GM19395 (cell line): Measurements from ENCODE around the gene HTR5A.

Source experiments
- ATAC-seq: cut with Tn5 transposase; IDR thresholded peaks from one replicate; pipeline ENCODE4 v1.9.1; 2021; ENCODE audit warnings: mild to moderate bottlenecking, moderate library complexity; ENCODE audit not compliant: unreplicated experiment

The HTR5A gene

DNA sequence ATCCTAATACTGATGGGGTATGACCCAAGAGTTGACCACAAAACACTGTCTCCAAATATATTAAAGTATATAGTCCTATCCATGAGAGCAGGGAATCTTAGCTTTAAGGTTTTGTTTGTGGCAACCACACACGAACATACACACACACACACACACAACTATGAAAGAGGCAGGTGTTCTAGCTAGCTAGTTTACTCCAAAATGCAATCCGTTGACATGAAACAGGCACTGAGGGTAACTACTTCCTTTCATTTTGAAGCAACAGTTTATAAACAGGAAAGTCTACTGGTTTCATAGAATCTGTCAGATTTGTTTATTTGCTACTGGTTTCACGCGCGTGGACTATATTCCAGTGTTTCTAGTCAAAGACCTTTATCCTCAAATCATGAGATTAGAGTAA is 14.8 kb downstream of the HTR5A start:
- ATAC-seq: no peak

DNA sequence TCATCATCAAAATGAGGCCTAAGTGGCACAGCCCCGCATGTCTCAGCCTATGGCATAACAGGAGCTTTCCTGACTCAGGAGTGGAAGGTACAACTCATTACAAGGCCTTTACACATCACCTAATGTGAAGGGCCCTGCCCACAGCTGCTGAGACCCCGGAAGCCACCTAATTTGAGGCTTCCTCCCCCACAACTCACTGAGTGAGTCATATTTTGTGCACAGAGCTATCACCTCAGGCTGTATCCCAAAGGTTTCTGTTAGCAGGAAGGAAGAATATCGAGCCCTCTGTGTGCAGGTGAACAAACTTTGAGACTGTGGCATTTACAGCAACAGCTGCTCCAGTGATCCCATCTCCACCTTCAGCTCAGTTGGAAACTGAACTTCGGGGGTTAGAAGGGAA is 20.6 kb downstream of the HTR5A start:
- ATAC-seq: no peak

DNA sequence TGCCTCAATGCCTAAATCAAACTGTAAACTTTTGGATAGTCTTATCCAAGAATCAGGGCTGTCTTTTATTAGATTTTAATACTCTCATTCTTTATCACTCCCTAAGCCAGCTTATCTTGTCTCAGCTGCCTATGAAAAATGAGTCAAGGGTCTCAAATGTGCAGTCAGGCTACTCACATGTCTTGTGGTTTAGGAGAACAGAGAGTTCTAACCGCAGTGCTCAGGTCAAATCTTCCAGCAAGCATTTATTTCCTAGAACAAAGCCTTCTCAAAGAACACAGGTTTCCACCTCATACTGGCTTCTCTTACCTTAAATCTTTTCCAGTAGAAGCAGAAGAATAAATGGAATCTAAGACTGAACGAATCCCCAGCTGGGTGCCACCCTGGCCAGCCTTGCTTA is 23.5 kb downstream of the HTR5A start:
- no peak for ATAC-seq

DNA sequence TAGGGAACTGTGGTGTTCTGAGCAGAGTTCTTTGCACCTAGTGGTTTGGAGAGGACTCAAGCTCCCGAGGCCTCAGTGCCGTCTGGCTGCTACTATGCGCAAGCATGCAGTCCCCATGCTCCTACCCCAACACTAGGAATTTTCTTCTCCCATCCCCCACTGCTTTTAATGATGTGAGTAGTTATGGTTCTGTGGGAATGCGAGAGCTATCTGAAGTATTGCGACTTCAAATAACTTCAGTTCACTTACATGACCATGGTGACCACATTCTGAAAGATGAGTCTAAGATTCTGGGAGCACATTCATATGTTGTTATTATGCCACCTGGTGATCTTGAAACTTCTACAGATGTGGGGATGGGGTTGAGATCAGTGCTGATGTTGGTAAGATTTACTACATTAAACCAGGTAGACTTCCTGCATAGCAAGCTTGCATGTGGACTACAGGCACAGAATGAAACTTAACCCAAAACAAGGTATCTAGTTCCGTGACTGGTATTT is 24.6 kb downstream of the HTR5A start:
- ATAC-seq: no peak

DNA sequence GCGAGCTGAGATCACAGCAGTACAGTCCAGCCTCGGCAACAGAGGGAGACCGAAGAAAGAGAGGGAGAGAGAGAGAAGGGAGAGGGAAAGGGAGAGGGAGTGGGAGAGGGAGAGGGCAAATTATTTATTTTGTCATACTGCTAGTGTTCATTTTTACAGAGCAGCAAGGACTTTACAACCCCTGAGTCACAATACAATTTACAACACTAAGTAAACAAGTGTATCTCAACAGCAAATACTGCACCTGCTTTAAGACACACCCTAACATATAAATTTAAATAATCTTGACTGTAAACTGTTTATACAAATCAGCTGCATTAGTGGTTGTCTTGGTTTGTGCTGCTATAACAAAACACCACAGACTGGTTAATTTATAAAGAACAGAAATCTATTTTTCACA is 27.2 kb downstream of the HTR5A start:
- no peak for ATAC-seq

DNA sequence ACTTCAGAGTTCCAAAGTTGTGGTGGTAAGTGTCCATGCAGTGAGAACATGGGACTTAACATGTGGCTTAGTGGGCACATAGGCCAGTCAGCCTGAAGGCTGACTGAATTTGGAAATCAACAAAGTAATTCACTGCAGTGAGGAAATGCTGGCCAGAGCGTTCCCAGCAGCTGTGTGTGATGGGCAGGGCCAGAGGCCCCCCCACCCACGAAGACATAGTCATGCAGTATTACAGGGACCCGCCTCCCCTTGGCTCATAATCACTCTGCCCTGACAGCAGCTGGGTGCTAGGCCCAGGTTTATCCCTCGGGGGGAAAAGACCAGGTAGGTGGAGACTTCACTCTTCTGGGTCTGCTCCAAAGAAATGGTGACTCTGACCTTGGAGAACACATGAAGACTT is 33.7 kb downstream of the HTR5A start:
- no peak for ATAC-seq

DNA sequence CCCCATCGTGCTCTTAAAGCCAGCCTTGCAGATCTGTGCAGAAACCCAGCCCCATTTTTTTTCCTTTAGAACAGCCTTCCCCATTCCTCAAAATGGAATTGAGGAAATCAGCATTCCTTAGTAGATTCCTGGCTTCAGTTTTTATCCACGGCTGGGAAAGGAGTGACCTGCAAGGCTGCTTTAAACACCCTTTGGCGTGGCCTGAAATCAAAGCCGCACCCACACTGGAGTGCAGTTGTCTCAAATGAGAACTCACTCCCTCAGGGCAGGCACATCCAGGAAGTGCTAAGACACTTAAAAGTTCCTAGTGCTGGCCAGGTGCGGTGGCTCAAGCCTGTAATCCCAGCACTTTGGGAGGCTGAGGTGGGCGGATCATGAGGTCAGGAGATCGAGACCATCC is 34.8 kb downstream of the HTR5A start:
- ATAC-seq: no peak

DNA sequence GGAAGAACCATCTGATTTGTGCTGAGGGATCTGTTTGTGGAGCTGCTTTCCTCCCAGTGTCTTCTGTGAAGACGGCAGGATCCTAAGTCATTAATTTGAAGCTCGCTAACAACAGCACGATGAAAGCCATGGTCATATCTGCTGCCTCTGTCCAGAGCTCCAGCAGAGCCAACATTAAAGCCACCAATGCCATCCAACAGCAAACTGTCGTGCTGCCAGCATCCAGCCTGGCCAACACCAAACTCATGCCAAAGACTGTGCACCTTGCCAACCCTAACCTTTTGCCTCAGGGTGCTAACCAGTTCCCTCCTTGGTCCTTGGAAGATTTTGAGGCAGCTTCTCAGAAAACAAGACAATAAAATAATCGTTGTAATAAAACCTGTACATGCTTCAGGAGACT is 36.2 kb downstream of the HTR5A start:
- no peak for ATAC-seq

DNA sequence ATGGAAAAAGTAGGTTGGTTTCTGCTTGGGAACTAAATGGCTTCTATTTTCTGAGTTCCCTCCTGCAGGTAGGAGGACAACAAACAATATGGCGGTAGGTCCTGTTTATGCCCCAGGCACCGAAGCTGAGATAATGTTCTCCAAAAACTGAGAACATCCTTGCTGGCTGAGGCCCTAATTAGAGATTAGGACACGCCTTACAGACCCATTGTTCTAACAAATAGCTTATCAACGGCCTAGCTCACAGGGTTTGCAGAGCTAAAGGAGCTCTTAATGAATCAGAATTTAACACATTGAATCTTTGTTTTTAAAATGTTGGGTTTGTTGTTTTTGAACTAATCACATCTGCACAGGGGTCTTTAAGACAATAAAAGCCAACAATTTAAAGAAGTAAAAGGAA is 37.0 kb downstream of the HTR5A start:
- ATAC-seq: no peak

DNA sequence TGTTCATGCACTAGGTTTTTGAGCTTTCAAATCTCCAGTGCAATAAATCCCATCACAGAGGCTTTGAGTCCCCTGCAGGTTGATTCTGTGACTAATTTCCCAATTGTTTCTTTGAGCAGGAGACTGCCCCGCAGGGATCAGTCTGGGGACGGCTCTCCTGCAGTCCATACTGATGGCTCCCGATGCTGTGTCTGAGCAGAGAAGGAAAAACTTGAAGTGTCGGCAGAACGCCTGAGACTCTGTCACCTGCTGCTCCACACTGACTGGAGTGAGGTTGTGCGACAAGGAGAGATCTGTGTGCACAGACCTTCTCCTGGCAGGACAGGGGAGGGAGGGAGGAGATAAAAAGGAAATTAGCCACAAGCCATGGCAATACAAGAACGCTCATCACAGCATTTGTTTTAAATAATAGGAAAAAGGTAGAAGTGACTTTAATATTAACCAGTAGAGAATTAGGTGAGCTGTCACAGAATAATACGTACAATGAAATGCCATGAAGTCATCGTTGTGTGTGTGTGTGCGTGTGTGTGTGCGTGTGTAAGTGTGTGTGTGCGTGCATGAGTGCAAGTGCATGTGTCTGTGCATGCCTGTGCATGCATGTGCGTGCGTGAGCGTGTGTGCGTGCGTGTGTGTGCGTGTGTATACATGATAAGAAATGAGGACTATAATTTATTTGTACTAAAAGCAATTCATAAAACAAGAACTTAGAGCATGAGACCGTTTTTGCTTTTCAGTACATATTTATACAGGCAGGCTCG is 38.2 kb downstream of the HTR5A start:
- ATAC-seq: no peak

DNA sequence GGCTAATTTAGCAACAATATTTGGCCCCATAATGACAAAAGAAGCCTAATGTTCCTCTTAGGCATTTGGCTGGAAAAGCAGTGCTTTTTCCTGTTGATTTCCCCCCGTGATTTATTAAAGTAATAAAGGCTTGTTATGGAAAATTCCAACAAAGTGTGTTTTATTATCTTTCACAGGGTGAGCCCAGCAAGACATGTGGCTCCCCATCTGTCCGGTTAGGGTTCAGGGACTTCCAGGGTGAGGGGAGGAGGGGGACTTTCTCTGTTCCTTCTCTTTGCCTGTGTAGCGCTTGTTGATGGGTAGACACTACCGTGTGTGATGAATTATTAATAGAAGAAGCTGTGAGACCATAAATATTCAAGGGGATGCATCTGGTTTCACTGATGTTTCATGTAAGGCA is 39.0 kb downstream of the HTR5A start:
- no peak for ATAC-seq

DNA sequence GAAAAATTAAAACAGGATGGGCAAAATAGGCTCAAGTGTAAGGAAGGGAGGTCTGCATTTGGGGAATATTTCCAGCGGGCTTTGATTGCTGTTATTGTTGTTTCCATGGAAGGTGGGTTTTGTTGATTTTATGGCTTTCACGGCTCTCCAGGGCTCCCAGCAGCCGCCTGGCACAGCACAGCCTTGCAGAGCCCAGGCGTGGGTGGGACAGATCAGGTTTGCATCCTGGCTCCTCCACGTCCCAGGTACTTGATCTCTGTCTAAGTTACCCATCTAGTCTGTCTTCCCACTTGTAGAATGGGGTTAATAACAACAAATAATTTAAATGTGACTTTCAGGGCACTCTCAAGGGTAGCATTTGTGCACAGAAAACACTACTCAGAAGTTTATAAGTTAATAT is 45.2 kb downstream of the HTR5A start:
- ATAC-seq: no peak

DNA sequence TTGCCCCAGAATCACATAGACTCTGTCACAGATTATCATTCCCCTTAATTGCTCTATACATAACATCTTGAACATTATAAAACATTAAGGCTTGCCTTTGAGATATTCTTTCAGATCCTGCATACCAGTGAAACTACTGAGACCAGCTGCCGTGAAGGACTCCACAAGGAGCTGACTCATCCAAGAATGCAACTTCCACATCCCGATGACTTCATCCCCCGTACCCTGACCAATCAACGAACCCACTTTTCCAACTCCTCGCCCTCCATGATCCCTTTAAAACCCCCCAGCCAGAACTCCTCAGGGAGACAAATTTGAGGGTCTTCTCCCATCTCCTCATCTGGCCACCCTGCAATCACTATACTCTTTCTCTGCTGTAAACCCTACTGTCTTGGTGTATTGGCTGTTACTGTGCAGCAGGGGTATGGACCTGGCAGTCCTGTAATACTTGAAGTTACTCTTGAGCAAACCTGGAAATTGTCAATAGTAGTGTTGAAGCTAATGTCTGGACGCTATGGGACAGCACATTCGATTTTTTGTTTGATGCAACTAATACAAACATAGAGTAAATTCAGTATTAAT is 49.8 kb downstream of the HTR5A start:
- no peak for ATAC-seq

DNA sequence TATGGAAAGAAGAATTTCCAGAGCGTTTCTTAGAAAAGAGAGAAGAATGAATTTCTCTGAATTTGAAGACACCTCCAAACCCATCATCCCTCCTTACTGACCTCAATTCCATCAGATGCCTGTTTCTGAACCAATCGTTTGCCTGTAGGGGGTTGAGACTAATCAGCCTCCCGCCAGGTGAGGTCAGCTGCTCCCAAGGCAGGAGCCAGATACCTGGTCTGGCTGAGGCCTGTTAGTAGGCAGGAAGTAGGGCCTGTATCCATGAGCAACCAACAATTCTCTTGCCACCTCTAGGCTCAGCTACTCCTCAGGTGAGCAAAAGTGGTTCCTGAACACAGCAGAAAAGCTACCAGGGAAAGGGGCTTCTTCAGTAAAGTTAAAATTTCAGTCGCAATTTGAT is 50.3 kb downstream of the HTR5A start:
- ATAC-seq: no peak

DNA sequence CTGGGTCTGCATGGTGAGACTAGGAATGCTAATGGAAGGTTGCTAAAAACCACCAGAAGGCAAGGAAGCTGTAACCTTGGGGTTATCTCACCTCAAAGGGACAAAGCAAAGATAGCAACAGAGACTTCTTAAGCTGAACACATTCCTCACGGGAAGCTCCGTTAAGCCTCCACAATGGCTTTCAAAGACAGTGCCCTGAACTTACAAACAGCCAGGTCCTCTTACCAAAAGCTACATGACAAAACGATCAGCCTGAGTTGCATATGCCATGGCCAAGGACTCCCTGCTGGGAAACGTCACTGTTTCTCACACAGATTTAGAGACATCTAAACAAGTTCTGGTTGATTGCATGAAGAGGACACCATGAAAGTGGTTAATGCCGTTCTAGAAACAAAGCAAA is 52.7 kb downstream of the HTR5A start:
- no peak for ATAC-seq

DNA sequence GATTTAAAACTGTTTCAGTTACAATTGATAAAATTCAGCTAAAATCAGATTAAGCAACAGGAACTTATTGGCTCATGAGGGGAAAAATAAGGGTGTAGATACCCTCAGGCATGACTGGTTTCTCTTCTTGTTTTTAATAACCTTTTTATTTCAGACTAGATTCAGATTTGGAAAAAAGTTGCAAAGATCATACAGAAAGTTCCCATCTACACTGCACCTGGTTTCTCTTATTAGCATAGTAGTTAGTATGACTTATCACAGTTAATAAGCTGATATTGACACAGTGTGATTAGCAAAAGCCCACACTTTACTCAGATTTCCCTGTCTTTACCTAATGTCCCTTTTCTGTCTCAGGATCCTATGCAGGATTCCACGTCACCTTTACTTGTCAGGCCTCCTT is 53.3 kb downstream of the HTR5A start:
- ATAC-seq: no peak

DNA sequence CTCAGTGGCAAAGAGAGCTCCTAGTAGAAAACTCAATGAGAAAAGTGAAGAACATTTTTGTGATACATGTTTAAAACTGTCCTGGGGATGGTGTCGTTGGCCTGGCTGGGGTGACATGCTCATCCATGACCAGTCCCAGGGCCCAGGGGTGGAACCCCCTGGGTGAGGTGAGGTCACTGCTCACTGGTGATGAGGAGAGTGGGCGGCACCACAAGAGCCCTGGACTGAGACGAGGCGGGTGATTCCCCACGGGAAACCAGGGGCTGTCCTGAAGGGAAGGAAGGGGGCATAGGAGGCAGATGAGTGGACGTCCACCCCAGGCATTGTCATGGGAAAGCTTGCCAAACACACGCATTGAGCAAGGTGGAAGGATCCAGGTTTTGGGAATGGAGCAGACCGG is 54.6 kb downstream of the HTR5A start:
- ATAC-seq: no peak

DNA sequence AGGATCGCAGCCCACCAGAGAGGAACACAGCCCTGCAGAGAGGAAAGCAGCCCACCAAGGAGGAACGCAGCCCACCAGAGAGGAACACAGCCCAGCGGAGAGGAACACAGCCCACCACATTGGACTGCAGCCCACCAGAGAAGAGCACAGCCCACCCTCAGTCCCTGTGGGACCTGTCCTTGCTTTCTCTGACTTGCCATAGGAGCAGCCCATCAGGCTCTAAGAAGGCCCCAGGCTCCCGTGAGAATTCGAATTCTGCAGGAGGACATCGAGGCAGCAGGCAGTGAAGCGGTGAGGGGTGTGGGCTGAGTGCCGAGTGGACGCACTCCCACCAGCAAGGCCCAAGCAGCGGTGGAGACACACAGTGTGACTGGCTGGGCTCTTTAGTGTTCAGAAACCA is 59.1 kb downstream of the HTR5A start:
- no peak for ATAC-seq

DNA sequence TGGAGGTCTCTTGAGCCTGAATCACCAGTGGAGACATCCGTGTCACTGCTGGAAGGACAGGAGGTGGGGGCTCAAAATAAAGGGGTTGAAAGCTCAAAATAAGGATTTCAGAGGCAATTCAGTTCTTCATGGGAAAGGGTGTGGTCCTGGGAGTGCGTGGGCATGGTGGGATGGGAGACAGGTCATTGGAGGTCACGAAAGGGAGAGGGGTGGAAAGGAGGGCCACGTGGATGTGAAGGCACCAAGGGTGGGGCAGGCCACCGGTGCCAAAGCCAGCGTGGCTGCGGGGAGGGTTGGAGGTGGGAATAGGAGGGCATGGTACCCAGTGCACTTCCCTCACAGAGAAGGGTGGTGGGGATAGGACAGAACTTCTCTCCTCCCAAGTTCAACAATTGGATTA is 59.7 kb downstream of the HTR5A start:
- ATAC-seq: no peak

DNA sequence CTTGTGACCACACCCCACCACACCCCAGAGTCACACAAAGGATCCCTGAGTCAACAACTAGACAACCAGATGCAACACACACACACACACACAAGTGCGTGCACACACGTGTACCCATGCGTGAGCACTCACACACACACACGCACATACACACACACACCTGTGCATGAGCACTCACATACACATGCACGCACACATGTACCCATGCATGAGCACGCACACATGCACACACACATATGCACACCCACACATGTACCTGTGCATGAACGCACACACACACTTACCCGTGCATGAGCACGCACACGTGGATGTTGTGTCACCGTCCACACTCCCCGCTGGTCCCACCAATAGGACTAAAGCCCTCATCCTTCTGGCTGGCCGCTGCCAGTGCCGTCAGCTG is 60.4 kb downstream of the HTR5A start:
- no peak for ATAC-seq

DNA sequence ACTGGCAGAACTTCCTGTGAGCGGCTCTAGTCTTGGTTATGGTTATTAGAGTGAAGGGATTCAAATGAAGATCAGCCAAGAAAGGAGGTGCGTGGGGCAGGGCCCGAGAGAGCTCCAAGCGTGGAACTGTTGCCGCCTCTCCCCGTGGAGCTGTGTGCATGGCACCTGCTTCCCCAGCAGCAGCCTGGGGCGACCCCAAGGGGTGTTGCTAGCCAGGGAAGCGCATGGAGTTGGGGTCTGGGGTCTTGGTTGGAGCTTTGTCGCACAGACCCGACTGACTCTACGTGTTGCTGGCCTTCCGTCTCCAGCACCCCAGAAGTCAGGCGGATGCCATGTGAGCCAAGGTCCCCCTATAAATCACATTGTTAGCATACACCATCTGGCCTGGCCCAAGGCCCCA is 61.0 kb downstream of the HTR5A start:
- no peak for ATAC-seq

DNA sequence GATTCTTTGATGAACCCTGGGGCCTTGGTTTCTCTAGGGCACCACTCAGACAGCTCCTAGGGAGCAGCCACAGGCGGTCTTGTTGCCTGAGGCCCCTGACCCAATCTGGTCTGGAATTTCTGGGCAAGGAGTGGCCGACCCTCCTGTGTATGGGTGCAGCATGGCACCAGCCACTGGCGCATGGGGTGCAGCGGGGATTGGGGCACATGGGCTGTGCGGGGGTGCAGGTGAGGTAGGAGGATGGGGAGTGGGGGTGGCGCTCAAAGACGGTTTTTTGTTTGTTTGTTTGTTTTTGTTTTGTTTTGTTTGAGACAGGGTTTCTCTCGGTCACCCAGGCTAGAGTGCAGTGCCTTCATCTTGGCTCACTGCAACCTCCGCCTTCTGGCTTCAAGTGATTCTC is 62.3 kb downstream of the HTR5A start:
- ATAC-seq: no peak
